IMR-90 (cell line): ENCODE measurements around the gene MX1. TPM values are rescaled to one million over a fixed set of nuclear protein-coding genes. Genes with fewer than 3 reads are reported as not detected.

ENCODE experiments used
- ATAC-seq: fragments of 200-7000 bp; cut with Tn5 transposase; 2 replicates; pipeline ENCODE4 v1.9.1; 2020; ENCODE audit warnings: low read depth, mild to moderate bottlenecking, moderate library complexity
- BruUV-seq: library from RNA; stranded (reverse); fragments of 400-500 nt; replicated peaks from 2 replicates; lab custom pipeline; 2021; lab: Mats Ljungman, UMichigan
- CTCF ChIA-PET: fragments of 300-600 bp; formaldehyde crosslinking; extraction: SDS; loops from one replicate; lab custom pipeline; 2021; ENCODE audit warnings: antibody characterized with exemption; lab: Yijun Ruan, JAX
- POLR2A ChIA-PET: fragments of 300-600 bp; sonication (Branson Sonifier 250); formaldehyde crosslinking; loops from one replicate; lab custom pipeline; 2022; ENCODE audit warnings: antibody characterized with exemption; ENCODE audit not compliant: unreplicated experiment; lab: Charles Lee
- DNase-seq: peaks from one replicate; pipeline ENCODE4 v3.0.0; 2013
- H2AFZ ChIP-seq: replicated peaks from 2 replicates; pipeline ENCODE3; 2013; ENCODE audit warnings: low read length, mild to moderate bottlenecking; ENCODE audit not compliant: poor library complexity
- H2AK5ac ChIP-seq: 2 replicates; pipeline ENCODE4 v1.6.1; 2013; ENCODE audit warnings: low read depth, low read length, inconsistent platforms
- H2AK9ac ChIP-seq: replicated peaks from 2 replicates; pipeline ENCODE3; 2013; ENCODE audit warnings: mild to moderate bottlenecking, low read depth, low read length, moderate library complexity; ENCODE audit not compliant: poor library complexity
- H2BK120ac ChIP-seq: 2 replicates; pipeline ENCODE4 v1.6.1; 2013; ENCODE audit warnings: low read depth, low read length, inconsistent platforms
- H2BK15ac ChIP-seq: 3 replicates; pipeline ENCODE4 v1.6.1; 2013; ENCODE audit warnings: low read depth, low read length, inconsistent platforms
- H2BK20ac ChIP-seq: 2 replicates; pipeline ENCODE4 v1.6.1; 2013; ENCODE audit warnings: low read depth, mild to moderate bottlenecking, inconsistent platforms, low read length, moderate library complexity
- H2BK5ac ChIP-seq: 2 replicates; pipeline ENCODE4 v1.6.1; 2013; ENCODE audit warnings: mild to moderate bottlenecking, low read depth, low read length, inconsistent platforms; ENCODE audit not compliant: poor library complexity, severe bottlenecking
- H3K14ac ChIP-seq: replicated peaks from 2 replicates; pipeline ENCODE4 v1.6.1; 2013; ENCODE audit warnings: low read depth, low read length, inconsistent platforms
- H3K18ac ChIP-seq: 2 replicates; pipeline ENCODE4 v1.6.1; 2013; ENCODE audit warnings: low read depth, low read length, control low read depth
- H3K23ac ChIP-seq: 2 replicates; pipeline ENCODE4 v1.6.1; 2013; ENCODE audit warnings: low read depth, low read length, inconsistent platforms
- H3K27ac ChIP-seq: 2 replicates; pipeline ENCODE4 v1.5.1; 2013; ENCODE audit warnings: mild to moderate bottlenecking, control low read depth, low read length; ENCODE audit not compliant: insufficient read depth
- H3K27me3 ChIP-seq: 2 replicates; pipeline ENCODE4 v1.6.1; 2013; ENCODE audit warnings: low read length; ENCODE audit not compliant: control insufficient read depth, insufficient read depth
- H3K36me3 ChIP-seq: 2 replicates; pipeline ENCODE4 v1.6.1; 2013; ENCODE audit warnings: low read length, mixed read lengths; ENCODE audit not compliant: control insufficient read depth, insufficient read depth
- H3K4ac ChIP-seq: 2 replicates; pipeline ENCODE4 v1.6.1; 2013; ENCODE audit warnings: low read depth, low read length, inconsistent platforms
- H3K4me1 ChIP-seq: 2 replicates; pipeline ENCODE4 v1.6.1; 2013; ENCODE audit warnings: low read length, mixed read lengths; ENCODE audit not compliant: control insufficient read depth, insufficient read depth
- H3K4me2 ChIP-seq: 2 replicates; pipeline ENCODE4 v1.6.1; 2013; ENCODE audit warnings: low read depth, mild to moderate bottlenecking, control low read depth, low read length, moderate library complexity
- H3K4me3 ChIP-seq: 2 replicates; pipeline ENCODE4 v1.5.1; 2013; ENCODE audit warnings: low read depth, mild to moderate bottlenecking, control low read depth, low read length, moderate library complexity; ENCODE audit not compliant: insufficient read depth
- H3K56ac ChIP-seq: 2 replicates; pipeline ENCODE4 v1.6.1; 2013; ENCODE audit warnings: low read length, inconsistent platforms; ENCODE audit not compliant: insufficient read depth; ENCODE audit errors: extremely low read depth
- H3K79me1 ChIP-seq, 2 experiments: 2 replicates each; pipeline ENCODE4 v1.6.1; 2013; ENCODE audit warnings: low read length in 2 of 2, inconsistent platforms in 1 of 2, low read depth in 1 of 2
- H3K9ac ChIP-seq: 2 replicates; pipeline ENCODE4 v1.6.1; 2013; ENCODE audit warnings: low read depth, low read length, control low read depth
- H3K9me1 ChIP-seq: 2 replicates; pipeline ENCODE4 v1.6.1; 2013; ENCODE audit warnings: low read length, inconsistent platforms; ENCODE audit not compliant: insufficient read depth
- H3K9me3 ChIP-seq: 2 replicates; pipeline ENCODE4 v1.6.1; 2013; ENCODE audit warnings: low read length; ENCODE audit not compliant: control insufficient read depth, insufficient read depth
- H4K20me1 ChIP-seq: 2 replicates; pipeline ENCODE4 v1.6.1; 2013; ENCODE audit warnings: low read length, inconsistent platforms; ENCODE audit not compliant: insufficient read depth
- H4K5ac ChIP-seq: 2 replicates; pipeline ENCODE4 v1.6.1; 2013; ENCODE audit warnings: mild to moderate bottlenecking, low read depth, low read length, control low read depth
- H4K8ac ChIP-seq, 2 experiments: 2 replicates each; pipeline ENCODE4 v1.6.1; 2013; ENCODE audit warnings: low read depth in 2 of 2, low read length in 2 of 2, control low read depth in 1 of 2, inconsistent platforms in 1 of 2
- H4K91ac ChIP-seq: 2 replicates; pipeline ENCODE4 v1.6.1; 2013; ENCODE audit warnings: low read depth, low read length, inconsistent platforms; ENCODE audit not compliant: insufficient read depth
- BHLHE40 ChIP-seq: fragments of 150-350 bp; IDR thresholded peaks from 2 replicates; pipeline ENCODE4 v1.6.1; 2016; ENCODE audit warnings: mild to moderate bottlenecking, low read depth, low read length
- CHD1 ChIP-seq: IDR thresholded peaks from 2 replicates; pipeline ENCODE4 v1.6.1; 2012; ENCODE audit warnings: low read depth, low read length, improper control_type of control experiment
- CTCF ChIP-seq: conservative IDR thresholded peaks from 2 replicates; pipeline ENCODE4 v1.5.1; 2012; ENCODE audit warnings: mild to moderate bottlenecking, low read depth, low read length, improper control_type of control experiment
- FOS ChIP-seq: fragments of 150-350 bp; IDR thresholded peaks from 2 replicates; pipeline ENCODE4 v1.6.1; 2016; ENCODE audit warnings: low read depth, low read length
- MXI1 ChIP-seq: IDR thresholded peaks from 2 replicates; pipeline ENCODE4 v1.6.1; 2012; ENCODE audit warnings: low read depth, mild to moderate bottlenecking, low read length, moderate library complexity, borderline replicate concordance
- NFE2L2 ChIP-seq: fragments of 150-350 bp; IDR thresholded peaks from 2 replicates; pipeline ENCODE4 v1.6.1; 2016; ENCODE audit warnings: low read depth, mild to moderate bottlenecking, low read length
- POLR2A ChIP-seq: IDR thresholded peaks from 2 replicates; pipeline ENCODE4 v1.6.1; 2012; ENCODE audit warnings: mild to moderate bottlenecking, low read depth, low read length
- RAD21 ChIP-seq: IDR thresholded peaks from 2 replicates; pipeline ENCODE4 v1.6.1; 2012; ENCODE audit warnings: low read length, improper control_type of control experiment
- RCOR1 ChIP-seq: IDR thresholded peaks from 2 replicates; pipeline ENCODE4 v1.6.1; 2012; ENCODE audit warnings: mild to moderate bottlenecking, low read length, improper control_type of control experiment; ENCODE audit not compliant: insufficient replicate concordance
- RFX5 ChIP-seq: IDR thresholded peaks from 2 replicates; pipeline ENCODE4 v1.8.0; 2012; ENCODE audit warnings: low read depth, mild to moderate bottlenecking, low read length, moderate library complexity
- WGBS, 2 experiments: methylation state at CpG; one replicate each; pipeline versions ENCODE4 v1.1.5 to v1.1.7; 2013; ENCODE audit warnings: missing lambda C conversion rate in 2 of 2; ENCODE audit not compliant: insufficient read length in 1 of 2; ENCODE audit errors: extremely low coverage in 2 of 2; 5-methylcytosine and 5-hydroxymethylcytosine counted together
- dilution Hi-C: fragments of 300-500 bp; cut with HindIII; formaldehyde crosslinking; loops from one replicate; pipeline ENCODE4 v1.14.3; 2018; ENCODE audit warnings: low sequenced_read_pairs; ENCODE audit not compliant: unreplicated experiment
- in situ Hi-C: fragments of 300-500 bp; cut with MboI; formaldehyde crosslinking; loops from 3 replicates; pipeline ENCODE4 v1.14.3; 2019; ENCODE audit warnings: low sequenced_read_pairs, inconsistent platforms, mixed read lengths
- intact Hi-C: fragments of 100-400 bp; cut with micrococcal nuclease; formaldehyde crosslinking; loops from 2 replicates; pipeline ENCODE4 v1.10.0; 2022
- polyA plus RNA-seq, 3 experiments: library from polyadenylated mRNA; depleted of rRNA; stranded (reverse); fragments of >200 nt; gene quantifications; 2 replicates each; pipeline ENCODE4 v1.2.3, GENCODE V29; 2012; ENCODE audit warnings: low replicate concordance in 1 of 3
- total RNA-seq: library from RNA; depleted of rRNA; stranded (reverse); fragments of >200 nt; gene quantifications from 2 replicates; pipeline ENCODE4 v1.2.3, GENCODE V29; 2012
- TF ChIP-seq, protein P1 (sequence below): fragments of 150-350 bp; IDR thresholded peaks from 2 replicates; pipeline ENCODE4 v1.6.1; 2016; ENCODE audit warnings: low read depth, mild to moderate bottlenecking, low read length, moderate library complexity, borderline replicate concordance

MX1 gene
- total and polyA plus RNA-seq, 2 of the 4 experiments (the other 2 are of a cell fraction) = 1.0 to 2.5 TPM

DNA sequence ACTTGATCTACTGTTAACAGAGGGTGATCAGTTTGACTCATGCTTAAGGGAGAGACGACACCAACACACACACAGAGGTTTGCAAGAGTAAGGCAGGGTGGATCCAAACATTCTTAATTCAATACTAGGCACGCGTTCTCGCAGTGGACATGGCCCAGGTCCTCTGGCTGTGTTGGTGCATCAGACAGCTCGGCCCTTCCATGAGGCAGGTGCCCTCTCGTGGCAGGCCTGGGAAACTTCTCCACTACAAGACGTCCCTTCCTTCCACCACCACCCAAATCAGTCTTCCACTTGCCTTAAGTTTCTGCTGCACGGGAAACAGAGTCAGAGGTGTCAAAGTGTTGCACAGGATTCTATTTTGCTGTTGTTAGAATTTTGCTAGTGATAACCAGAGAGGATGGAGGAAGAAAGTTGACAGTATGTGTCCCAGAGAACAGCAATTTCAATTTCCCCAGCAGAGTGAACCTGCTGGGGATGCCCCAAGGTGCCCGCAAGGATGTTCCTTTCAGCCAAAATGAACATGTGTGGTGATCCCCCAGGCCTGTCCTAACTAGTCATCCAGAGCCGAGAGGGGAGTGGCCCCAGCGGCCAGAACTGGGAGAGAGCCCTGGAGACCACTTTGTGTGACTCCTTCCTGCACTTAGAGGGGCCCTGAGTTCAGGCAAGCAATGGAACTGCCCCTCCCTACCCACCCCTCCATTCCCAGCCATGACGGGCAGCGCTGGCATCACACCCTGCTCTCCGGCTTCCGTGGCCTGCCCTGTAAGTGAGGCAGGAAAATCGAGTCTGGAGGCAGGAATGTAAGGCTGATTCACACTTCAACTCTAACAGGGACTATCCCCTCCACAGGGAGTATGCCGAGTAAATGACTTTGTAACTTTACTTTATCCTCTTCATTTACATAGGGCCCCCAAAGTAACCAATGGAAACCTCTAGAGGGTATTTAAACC lies 34.8 kb downstream of the MX1 start (continued):
- TF ChIP-seq CHD1 (no peak), RFX5 (no peak), RAD21 (peak; percentile 78)

- no peak for ATAC-seq
- intact Hi-C loops (no loop called here), dilution Hi-C loops (no loop called here), in situ Hi-C loops (no loop called here)
- no peak overlapping the region for H2AK9ac ChIP-seq
- no peak overlapping the region for H4K91ac ChIP-seq
- no peaks in the 10 kb centered on the region; the same call in 1 of the 2 replicates for H3K27me3 ChIP-seq
- H3K4me1 ChIP-seq = peaks cover 3% of the 10 kb centered on the region; the same call in 1 of the 2 replicates
- H2AFZ ChIP-seq = no peak overlapping the region
- no peak overlapping the region for H2AK5ac ChIP-seq
- no peak overlapping the region for H3K23ac ChIP-seq
- no peak overlapping the region for H3K56ac ChIP-seq
- ChIA-PET CTCF (interaction anchor here (1.0 kb wide), 1 partner anchor 182 kb away, joined by 3 read pairs; no protein-coding TSS in a partner anchor), POLR2A (no interaction called here)
- H4K20me1 ChIP-seq = no peaks in the 10 kb centered on the region
- no peak for DNase-seq
- no peak overlapping the region for H3K14ac ChIP-seq
- H3K9ac ChIP-seq = no peak overlapping the region
- no peak overlapping the region for H3K4me2 ChIP-seq
- H2BK120ac ChIP-seq = no peak overlapping the region
- H3K9me3 ChIP-seq = no peaks in the 10 kb centered on the region
- no peak overlapping the region for H3K4ac ChIP-seq
- H3K4me3 ChIP-seq = no peak overlapping the region
- H2BK15ac ChIP-seq = no peak overlapping the region
- H4K5ac ChIP-seq = no peak overlapping the region
- H3K18ac ChIP-seq = no peak overlapping the region
- H2BK20ac ChIP-seq = no peak overlapping the region
- H2BK5ac ChIP-seq = no peak overlapping the region
- H3K9me1 ChIP-seq = no peaks in the 10 kb centered on the region
- WGBS, 2 experiments = no CpG with 5 or more reads among the region's 4 CpGs
- H3K27ac ChIP-seq = no peak overlapping the region
- no TSS peak for BruUV-seq
- no peaks in the 10 kb centered on the region for H3K36me3 ChIP-seq
- no peaks in the 10 kb centered on the region for H3K79me1 ChIP-seq
- no peak overlapping the region for H4K8ac ChIP-seq
- TF ChIP-seq, protein P1, sequence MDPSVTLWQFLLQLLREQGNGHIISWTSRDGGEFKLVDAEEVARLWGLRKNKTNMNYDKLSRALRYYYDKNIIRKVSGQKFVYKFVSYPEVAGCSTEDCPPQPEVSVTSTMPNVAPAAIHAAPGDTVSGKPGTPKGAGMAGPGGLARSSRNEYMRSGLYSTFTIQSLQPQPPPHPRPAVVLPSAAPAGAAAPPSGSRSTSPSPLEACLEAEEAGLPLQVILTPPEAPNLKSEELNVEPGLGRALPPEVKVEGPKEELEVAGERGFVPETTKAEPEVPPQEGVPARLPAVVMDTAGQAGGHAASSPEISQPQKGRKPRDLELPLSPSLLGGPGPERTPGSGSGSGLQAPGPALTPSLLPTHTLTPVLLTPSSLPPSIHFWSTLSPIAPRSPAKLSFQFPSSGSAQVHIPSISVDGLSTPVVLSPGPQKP = no peak
- no peak for TF ChIP-seq BHLHE40
- no peak for TF ChIP-seq CTCF
- no peak for TF ChIP-seq POLR2A
- no peak for TF ChIP-seq FOS
- TF ChIP-seq MXI1 = no peak
- no peak for TF ChIP-seq RCOR1
- TF ChIP-seq RFX5 = no peak
- TF ChIP-seq CHD1 = no peak
- no peak for TF ChIP-seq NFE2L2
Observed at GRCh38 chr21:41465176-41465781, 39.2 kb downstream of the MX1 start.
